ENCODE results near the gene CYP3A5.
"Not testable (repeated sequence)": the region's sequence is repeated elsewhere in the genome, so short reads cannot be mapped to it uniquely, and the experiment has no call there.

Gene CYP3A5

DNA sequence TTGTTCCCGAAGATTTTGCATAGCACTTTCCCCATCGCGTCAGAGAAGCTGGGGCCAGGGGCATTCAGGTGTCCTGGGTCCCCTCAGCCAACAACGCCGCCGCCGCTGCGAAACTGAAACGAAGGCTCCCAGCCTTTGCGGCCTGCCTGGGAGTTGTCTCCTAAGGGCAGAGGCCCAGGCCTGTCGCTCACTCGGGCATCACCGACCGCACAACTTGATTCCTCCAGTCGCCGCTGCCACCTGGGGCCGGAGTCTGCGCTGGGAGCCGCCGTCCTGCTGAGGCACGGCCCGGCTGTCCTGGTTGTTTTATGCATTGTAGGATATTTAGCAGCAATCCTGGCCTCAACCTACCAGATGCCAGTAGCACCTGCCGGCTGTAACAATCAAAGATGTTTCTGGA is 41.1 kb downstream of the CYP3A5 start:
- DNase-seq = no peak

DNA sequence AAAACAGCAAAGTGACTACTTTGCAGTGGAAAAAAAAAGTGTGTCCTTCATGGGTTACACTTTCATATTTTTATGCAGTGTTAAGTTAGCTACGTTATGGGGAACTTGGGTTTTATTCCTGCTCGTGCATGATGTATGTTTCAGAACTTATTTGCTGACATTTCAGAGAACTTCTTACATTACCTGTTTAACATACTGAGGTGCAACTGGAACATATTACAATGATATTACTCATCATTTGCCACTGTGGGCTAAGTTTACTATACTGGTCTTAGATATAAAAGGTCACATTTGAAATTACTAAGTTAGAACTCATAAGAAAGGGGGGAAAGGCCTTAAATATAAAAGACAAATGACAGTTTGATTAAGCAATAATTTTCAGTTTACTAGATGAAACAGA is 42.4 kb downstream of the CYP3A5 start:
- DNase-seq = not testable (repeated sequence)

DNA sequence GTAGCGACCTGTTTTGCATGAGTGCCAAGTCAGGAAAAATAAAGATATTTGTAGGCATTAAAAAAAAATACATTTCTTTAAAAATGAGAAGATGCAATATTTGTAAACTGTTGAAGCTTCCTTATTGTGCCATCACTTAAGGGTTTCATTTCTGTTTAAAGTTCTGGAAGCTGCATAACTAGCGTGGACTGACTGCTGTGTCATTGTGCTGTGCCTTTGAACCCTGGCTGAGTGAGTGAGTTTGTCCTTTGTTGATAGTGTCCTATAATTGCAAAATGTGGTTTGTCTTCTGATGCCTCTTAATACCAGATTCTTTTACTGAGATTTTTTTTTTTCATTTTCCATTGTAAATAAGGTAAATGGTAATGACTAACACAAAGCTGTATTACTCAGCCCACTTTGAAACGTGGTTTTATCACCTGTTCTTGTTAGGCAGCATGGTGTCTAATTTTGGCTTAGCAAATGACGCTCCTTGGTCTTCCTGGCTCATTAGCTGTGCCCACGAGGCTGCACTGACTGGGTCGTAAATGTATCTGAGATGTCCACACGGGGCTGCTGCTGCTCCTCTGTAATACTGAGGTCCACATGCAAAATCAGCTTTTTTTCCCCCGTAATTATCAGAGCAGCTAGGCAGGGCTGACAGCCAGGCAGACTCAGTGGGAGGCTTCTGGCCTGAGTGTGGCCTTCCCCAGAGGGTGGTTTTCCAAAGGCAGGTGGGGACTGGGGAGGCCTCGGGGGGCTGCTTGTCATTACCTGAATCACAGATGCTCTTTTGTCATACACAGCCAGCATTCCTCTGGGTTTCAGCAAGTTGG is 48.3 kb downstream of the CYP3A5 start:
- peak; percentile 51 to 68 for DNase-seq

DNA sequence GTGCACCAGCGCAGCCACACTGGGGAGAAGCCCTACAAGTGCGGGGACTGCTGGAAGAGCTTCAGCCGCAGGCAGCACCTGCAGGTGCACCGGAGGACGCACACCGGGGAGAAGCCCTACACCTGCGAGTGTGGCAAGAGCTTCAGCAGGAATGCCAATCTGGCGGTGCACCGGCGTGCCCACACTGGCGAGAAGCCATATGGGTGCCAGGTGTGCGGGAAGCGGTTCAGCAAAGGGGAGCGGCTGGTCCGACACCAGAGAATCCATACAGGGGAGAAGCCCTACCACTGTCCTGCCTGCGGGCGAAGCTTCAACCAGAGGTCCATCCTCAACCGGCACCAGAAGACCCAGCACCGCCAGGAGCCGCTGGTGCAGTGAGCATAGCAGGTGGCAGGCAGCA is 50.2 kb downstream of the CYP3A5 start:
- no peak for DNase-seq

DNA sequence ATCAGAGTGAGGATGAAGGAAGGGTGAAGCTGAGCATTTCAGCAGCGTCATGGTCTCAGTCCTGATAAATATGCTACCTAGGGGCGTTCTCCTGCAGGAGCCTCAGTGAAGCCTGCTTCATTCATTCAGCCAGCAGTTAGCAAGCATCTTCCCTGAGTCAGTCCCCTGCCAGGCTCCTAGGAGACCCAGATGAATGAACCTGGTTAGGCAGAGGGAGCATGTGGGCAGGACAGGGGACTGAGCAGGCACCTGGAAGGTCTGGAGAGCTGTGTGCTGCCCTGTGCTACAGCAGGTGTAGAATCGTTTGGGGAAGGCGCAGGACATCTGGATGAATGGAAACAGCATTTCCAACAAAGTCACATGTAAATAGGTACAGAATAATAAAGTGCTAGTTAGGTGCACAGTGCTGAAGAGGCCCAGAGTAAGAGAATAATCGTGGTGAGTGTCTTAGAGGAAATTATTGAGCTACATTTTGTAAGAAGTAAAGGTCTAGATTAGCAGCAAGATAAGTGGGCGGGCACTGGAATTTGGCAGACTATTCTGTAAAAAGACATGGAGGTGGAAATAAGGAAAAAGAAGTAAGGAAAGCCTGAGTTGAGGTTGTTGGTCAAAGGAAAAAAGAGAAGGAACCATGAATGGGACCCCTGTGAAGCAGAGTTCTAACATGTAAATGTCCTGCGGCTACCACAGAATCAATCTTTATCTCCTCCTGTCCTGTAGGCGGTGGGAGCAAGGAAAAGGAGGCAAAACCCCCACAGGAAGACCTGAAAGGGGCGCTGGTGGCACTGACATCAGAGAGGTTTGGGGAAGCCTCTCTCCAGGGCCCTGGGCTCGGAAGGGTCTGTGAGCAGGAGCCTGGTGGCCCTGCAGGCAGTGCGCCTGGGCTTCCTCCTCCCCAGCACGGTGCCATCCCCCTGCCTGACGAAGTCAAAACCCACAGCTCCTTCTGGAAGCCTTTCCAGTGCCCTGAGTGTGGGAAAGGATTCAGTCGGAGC is 51.0 kb downstream of the CYP3A5 start:
- no peak for DNase-seq

DNA sequence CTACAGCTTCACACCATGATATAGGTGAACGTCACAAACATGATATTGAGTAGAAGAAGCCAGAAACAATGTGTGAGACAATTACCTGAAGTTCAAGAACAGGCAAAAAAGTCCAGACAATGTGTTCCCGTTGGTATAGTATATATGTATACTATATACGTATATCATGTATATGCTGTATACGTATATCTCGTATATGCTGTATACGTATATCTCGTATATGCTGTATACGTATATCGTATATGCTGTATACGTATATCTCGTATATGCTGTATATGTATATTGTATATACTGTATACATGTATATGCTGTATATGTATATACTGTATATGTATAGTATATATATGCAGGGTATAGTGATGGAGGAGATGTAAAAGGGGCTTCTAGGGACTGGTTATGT is 52.3 kb downstream of the CYP3A5 start:
- no peak for DNase-seq

DNA sequence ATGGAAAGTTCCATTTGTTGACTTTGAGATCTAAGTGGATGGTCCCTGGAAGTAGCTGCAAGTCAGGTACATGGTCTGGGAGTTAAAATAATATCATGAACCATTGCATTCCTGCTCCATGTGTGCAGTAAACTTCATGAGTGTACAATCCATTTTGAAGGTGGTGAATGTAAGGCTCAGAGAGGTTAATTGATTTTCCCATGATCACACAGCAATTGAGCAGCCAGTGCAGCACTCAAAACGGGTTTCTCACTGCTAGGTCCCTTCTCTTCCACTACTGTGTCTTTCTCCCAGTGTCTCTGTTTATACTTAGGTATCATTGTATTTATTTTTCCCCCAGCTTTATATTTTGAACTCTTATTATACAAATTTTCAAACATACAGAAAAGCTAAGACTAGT is 53.1 kb downstream of the CYP3A5 start:
- DNase-seq = no peak

DNA sequence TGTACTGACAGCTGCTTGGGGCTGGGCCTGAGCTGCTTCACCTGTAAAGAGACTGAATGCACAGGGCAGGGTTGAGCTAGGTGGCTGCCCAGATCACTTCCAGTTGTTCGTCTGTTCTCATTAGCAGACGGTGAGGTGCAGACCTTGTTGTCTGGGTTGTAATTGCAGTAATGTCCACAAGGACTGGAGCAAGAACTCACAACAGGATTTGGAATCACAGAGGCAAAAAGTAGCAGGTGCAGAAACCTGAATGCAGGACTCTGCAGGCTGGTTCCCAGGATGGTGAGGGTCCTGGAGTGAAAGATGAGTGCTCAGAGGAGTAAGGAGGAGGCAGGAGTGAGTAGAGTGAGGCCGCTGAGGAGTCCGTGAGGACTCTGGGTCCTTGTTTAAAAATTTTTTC is 53.8 kb downstream of the CYP3A5 start:
- no peak for DNase-seq

DNA sequence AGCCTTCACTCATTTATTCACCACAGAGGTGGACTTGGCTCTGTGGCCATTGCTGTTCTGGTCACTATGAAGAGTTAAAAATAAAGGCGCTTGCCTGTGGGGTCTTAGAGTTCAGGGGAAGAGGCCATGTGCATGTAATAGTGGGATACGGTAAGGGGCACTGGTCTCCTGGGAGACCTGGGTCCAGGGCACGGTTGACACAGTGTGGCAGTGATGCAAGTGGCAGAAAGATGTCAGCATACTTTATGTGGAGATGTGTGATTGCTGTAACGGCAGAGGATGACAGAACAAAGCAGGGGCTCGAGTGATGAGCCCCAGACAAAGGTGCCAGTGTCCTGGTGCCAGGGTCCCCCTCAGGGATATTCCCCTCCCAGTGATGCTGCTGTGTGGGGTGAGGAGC is 54.5 kb downstream of the CYP3A5 start:
- DNase-seq = no peak

DNA sequence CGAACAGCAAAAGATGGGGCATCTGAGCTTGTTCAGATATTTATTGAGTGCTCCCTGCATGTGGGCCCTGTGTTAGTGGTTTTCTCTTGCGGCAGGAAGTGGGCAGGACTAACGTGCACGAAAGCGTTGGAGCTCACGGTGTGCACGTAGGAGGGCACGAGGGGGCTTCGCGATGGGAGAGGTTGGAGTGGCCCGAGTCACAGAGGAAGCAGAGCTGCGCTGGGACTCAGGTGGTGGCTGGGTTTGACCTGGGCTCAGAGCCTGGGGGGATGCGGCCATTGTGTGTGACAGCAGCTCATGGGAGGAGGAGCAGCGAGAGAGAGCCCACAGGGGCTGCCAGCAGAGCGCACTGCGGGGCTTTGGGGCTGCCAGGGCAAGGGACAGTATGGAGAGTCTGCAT is 55.3 kb downstream of the CYP3A5 start:
- no peak for DNase-seq

DNA sequence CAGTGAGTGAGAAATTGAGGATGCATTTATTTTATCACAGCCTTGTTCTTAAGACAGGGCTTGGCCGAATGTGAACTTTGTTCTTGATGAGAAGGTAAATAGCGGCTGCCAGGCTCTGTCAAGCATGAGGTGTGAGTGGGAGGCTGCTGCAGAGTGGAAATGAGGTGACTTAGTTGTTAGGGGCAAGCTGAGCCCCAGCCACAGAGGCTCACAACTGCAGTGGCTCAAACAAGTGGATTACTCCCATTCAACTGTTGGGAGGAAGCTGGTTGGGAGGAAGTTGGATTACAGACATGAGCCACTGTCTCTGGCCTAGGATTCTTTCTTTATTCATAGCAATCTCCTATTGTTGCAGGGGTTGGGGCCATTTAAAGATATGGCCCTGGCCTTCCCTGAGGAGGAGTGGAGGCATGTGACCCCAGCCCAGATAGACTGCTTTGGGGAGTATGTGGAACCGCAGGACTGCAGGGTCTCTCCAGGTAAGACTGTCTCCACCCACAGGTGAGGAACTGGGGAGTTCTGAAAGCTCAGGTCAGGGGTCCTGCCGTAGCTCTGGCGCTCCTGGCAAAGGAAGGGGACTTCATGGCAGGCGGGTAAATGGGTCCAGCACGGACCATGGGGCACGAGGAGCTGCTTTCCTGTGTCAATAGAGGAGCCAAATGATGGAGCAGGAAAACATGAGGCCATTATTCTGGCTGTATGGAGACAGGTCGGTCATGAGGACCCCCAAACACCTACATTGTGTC is 55.9 kb downstream of the CYP3A5 start:
- DNase-seq = no peak

DNA sequence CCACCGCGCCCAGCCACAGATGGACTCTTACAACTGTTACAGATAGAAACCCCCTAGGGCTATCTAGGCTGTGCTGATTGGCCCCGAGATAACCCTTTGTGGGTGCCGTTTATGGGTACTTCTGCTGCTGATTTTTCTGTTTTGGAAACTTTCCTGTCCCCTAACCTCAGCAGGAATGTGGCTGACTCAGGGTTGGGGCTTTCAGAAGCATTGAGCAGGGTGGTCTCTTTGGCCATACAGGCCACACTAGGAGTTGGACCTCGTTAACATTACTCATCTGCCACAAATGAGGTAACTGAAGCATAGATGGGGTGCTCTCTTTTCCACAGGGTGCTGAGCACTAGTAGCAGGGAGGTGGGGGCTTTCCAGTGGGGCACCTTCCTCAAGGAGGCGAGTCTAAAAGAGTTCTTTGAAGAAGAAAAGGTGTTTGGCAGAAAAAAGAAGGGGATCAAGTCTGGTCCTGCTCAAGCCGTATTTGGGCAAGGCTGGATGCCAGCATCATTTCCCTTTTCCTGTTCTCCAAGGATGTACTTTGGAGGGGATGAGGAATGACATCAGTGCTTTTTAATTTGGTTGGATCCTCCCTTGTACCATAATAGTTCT is 56.6 kb downstream of the CYP3A5 start:
- DNase-seq = no peak

DNA sequence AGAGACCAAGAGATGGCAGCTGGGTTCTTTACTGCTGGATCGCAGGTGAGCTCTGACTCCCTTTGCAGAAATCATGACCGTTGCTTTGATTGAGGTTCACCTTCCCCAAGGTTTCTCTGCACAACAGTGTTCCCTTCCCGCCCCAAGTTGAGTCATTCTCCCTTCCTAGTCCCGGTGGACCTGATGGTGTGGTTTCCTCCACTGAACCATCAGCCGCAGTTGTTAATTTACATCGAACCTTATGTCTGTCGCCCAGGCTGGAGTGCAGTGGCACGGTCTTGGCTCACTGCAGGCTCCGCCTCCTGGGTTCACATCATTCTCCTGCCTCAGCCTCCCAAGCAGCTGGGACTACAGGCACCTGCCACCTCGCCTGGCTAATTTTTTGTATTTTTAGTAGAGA is 57.2 kb downstream of the CYP3A5 start:
- DNase-seq = no peak

DNA sequence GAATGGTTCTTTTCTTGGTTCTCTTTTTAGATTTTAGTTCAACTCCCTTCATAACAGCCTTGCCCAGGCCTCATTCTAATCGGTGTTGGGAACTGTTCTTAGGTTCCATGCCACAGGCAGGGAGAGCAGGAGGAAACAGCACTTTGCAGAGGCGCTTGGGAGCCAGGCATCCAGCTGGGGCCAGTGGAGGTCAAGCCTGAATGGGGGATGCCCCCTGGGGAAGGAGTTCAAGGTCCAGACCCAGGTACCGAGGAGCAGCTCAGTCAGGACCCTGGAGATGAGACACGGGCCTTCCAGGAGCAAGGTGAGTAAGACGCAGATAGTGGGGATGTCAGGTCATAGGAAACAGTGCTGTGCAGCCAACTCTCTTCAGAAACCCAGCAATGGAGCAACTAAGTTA is 58.5 kb downstream of the CYP3A5 start:
- DNase-seq = no peak

DNA sequence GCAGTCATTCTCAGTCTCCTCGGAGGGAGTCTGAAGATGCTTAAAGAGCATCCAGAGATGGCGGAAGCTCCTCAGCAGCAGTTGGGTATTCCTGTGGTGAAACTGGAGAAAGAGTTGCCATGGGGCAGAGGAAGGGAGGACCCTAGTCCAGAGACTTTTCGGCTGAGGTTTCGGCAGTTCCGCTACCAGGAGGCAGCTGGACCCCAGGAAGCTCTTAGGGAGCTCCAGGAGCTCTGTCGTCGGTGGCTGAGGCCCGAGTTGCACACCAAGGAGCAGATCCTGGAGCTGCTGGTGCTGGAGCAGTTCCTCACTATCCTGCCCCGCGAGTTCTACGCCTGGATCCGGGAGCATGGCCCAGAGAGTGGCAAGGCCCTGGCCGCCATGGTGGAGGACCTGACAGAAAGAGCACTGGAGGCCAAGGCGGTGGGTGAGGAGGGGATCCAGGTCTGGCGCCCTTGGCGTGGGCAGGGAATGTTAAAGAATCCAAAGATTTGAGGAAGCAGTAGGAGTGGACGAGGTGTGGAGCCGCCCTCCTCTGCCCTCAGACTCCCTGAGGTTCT is 60.1 kb downstream of the CYP3A5 start:
- DNase-seq = no peak

DNA sequence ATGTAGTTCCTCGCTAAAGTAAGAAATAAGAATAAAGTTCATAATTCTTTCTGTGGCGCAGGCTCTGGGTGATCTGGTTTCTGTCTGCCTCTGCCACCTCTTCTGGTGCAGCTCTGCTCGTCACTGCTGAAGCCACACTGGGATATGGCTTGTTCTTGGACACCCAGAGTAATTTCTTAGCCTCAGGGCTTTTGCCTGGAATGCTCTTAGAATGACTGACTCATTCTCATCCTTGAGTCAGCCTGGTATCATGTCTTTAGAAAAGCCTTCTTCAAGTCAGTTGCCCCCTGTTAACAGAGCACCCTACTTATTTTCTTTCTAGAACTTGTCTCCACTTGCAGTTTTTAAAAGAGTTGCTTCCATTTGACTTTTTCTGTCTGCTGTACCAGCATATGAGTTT is 61.1 kb downstream of the CYP3A5 start:
- DNase-seq = no peak

DNA sequence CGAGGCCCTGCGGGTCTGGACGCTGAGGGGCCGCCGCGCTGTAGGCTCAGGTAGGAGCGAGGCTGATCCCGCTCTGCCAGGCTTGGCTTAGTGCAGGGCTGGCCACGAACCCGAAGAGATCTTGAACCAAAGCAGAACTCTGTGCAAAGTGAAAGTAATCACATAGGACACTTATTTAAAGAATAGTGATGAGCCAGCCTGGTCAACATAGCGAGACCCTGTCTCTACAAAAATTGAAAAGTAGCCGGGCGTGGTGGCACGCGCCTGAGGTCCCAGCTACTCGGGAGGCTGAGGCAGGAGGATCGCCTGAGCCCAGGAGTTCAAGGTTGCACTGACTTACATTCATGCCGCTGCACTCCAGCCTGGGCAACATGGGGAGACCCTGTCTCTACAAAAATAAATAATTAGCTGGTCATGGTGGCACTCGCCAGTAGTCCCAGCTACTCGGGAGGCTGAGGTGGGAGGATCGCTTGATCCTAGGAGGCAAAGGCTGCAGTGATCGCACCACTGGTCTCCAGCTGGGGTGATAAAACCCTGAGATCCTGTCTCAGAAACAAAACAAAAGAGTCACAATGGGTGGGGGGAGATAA is 62.5 kb downstream of the CYP3A5 start:
- peak; percentile 10 to 26 for DNase-seq

DNA sequence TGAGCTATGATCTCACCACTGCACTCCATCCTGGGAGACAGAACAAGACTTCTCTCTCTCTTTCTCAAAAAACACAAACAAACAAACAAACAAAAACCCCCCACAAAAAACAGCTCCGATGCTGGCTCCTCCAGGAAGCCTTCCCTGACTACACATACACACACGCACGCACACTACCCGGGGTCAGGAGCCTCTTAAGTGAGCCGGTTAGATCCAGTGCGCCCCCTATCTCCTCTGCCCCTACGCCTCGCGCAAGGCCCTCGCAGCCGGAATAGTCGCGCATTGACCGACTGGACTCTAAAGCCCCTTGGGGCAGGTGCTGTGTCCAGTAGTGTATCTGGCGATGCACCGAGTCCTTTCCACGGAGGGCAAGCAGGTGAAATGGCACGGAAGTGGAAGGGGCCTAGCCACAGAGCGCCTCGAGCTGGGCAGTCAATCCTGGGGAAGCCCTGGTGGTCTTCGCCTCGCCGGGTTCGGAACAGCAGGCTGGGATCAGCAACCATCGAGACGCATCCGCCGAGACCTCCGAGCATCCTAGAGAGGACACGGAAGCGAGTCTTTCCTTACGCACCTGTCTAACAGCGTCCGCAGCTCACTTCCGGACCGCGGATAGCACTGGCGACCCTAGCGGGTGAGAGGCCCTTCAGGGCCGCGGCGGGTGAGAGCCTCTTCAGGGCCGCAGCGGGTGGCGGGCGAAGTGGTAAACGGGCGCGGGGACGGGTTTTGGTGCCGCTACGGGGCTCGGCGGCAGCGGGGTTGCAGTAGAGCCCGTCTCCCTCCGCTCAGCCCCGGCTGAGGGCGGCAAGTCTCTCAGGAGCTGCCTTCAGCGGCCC is 63.2 kb downstream of the CYP3A5 start, which contains the start of gene ZSCAN25:
Gene ZSCAN25, plus strand, starts transcription at position 588 of the 833 bp plus-strand sequence. CDS start 2,661 bp downstream, outside the sequence.
- DNase-seq = peak; percentile 71 to 83

DNA sequence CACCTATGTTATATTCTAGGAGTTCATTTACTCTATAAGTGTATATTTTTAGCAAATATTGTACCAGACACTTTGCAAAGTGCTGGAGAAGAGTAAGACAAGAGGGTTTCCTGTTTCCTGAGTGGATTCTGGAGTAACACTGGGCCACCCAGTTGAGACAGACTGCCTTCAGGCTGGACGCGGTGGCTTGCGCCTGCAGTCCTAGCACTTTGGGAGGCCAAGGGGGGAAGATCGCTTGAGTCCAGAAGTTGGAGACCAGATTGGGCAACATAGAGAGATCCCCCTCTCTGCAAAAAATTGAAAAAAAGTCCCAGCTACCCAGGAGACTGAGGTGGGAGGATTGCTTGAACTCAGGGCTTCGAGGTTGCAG is 63.8 kb downstream of the CYP3A5 start:
- peak in 1 of 2 donors; percentile 11 for DNase-seq

DNA sequence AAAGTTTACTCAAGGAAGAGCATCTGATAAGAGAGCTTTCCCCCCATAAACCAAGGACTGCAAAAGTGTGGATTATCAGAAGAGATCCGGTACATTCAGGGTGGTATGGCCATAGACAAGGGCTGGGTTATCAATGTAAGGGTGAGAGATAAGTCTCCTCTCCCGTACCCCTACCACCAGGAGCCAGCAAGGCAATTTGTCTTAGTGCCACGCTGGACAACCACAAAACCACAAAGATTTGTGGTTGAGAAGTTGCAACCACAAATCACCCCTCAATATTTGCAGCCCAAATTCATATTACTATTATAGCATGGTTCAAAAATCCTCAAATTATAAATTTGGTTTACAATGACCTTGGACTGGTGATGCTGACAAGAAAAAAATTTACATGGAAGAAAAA is 65.3 kb downstream of the CYP3A5 start:
- DNase-seq = no peak

DNA sequence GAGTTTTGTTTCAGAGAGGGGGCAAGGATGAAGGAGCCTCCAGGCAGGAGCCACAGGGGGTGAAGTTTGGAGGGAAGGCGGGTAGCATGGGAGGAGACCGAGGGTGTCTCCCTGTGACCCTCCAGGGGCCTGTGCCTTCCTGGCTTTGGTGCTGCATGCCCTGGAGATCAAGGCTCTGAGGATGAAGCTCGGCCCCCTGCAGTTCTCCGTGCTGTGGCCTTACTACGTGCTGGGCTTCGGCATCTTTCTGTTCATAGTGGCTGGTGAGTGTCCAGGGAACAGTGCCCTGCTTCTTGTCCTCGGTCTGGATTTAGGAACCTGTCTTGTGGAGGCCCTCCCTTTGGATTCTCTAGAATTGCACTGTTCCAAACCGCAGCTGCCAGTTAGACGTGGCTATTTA is 72.2 kb downstream of the CYP3A5 start:
- no peak for DNase-seq

Measured in inflammatory macrophage treated with lipopolysaccharide for 1 hour (primary cell).